NB4 (cell line): ENCODE measurements around the gene LPO.

Source experiments
- CTCF ChIP-seq: IDR thresholded peaks from one replicate; pipeline ENCODE4 v1.5.1; 2012; ENCODE audit warnings: low read depth, low read length
- MYC ChIP-seq: IDR thresholded peaks from 2 replicates; pipeline ENCODE4 v1.6.1; 2011; ENCODE audit warnings: low read depth, low read length
- POLR2A ChIP-seq: IDR thresholded peaks from 2 replicates; pipeline ENCODE4 v1.6.1; 2011; ENCODE audit warnings: mild to moderate bottlenecking; ENCODE audit not compliant: insufficient read length; ENCODE audit errors: extremely low read depth

GRCh38 chr17:58219007-58219788, 19.2 kb upstream of the LPO start, which contains the start of gene MKS1:
- peak; percentile 28 for TF ChIP-seq CTCF
- TF ChIP-seq POLR2A = peak; percentile 88
- TF ChIP-seq MYC = peak; percentile 87
